ENCODE results near the gene M1AP.

GRCh38 chr2:74596584-74596983 is 51.5 kb downstream of the M1AP start:
- TF ChIP-seq POLR2A (IDR thresholded peaks at IDR 0.05) (no peak), CTCF (IDR thresholded peaks at IDR 0.05) (no peak)

Measured in thyroid gland (tissue), 4 donors.